Spleen (tissue), 11 donors: ENCODE data around the gene SETBP1. TPM values are rescaled to one million over a fixed set of nuclear protein-coding genes. Genes with fewer than 3 reads are reported as not detected.

Source experiments
- DNase-seq: peaks from one replicate; pipeline ENCODE4 v3.0.0-alpha.2; 2020
- H3K27ac ChIP-seq, 8 donors: fragments of 200-600 bp; sonication (generic) in 7 of 8; 1 replicate in 4 of 8; 2 replicates in 4 of 8; pipeline versions ENCODE4 v1.5.0 to v1.8.0; 2016 to 2021; ENCODE audit warnings: inconsistent platforms in 4 of 8, mild to moderate bottlenecking in 4 of 8, moderate library complexity in 1 of 8
- H3K27me3 ChIP-seq, 7 donors: fragments of 200-600 bp; sonication (generic) in 6 of 7; replicated peaks in 1 of 7; 1 replicate in 4 of 7; 2 replicates in 3 of 7; pipeline versions ENCODE4 v1.5.0 to v1.8.0; 2016 to 2021; ENCODE audit warnings: inconsistent platforms in 3 of 7, mild to moderate bottlenecking in 1 of 7
- H3K36me3 ChIP-seq, 6 donors: fragments of 200-600 bp; sonication (generic) in 5 of 6; 1 replicate in 4 of 6; 2 replicates in 2 of 6; pipeline versions ENCODE4 v1.5.0 to v1.8.0; 2016 to 2021; ENCODE audit warnings: inconsistent platforms in 2 of 6
- H3K4me1 ChIP-seq, 6 donors: fragments of 200-600 bp; sonication (generic) in 5 of 6; 1 replicate in 3 of 6; 2 replicates in 3 of 6; pipeline versions ENCODE4 v1.5.0 to v1.8.0; 2016 to 2021; ENCODE audit warnings: inconsistent platforms in 3 of 6
- H3K4me3 ChIP-seq, 8 donors: fragments of 200-600 bp; sonication (generic) in 7 of 8; 1 replicate in 4 of 8; 2 replicates in 4 of 8; pipeline versions ENCODE4 v1.5.0 to v1.8.0; 2016 to 2021; ENCODE audit warnings: inconsistent platforms in 4 of 8, mild to moderate bottlenecking in 4 of 8, moderate library complexity in 2 of 8
- H3K9me3 ChIP-seq, 8 donors: fragments of 200-600 bp; sonication (generic) in 7 of 8; 1 replicate in 4 of 8; 2 replicates in 4 of 8; pipeline versions ENCODE4 v1.5.0 to v1.8.0; 2016 to 2021; ENCODE audit warnings: inconsistent platforms in 4 of 8
- CTCF ChIP-seq, 11 experiments: fragments of 200-600 bp in 7 of 11; fragments of 450-650 bp in 4 of 11; sonication (generic) in 4 of 11; IDR thresholded peaks in 8 of 11; conservative IDR thresholded peaks in 3 of 11; 1 replicate in 7 of 11; 2 replicates in 4 of 11; pipeline versions ENCODE4 v1.4.0 to v1.8.0; 2016 to 2021; ENCODE audit warnings: antibody characterized with exemption in 11 of 11, inconsistent platforms in 4 of 11, mild to moderate bottlenecking in 1 of 11
- POLR2A ChIP-seq, 3 donors: fragments of 450-650 bp; IDR thresholded peaks; one replicate each; pipeline ENCODE4 v1.5.1; 2017; ENCODE audit warnings: antibody characterized with exemption in 3 of 3, mild to moderate bottlenecking in 1 of 3
- POLR2AphosphoS5 ChIP-seq, 3 donors: sonication (generic); formaldehyde crosslinking; IDR thresholded peaks; one replicate each; pipeline ENCODE4 v1.5.1; 2017; ENCODE audit warnings: antibody characterized with exemption in 3 of 3
- WGBS, 5 donors: extraction: QIAGEN DNeasy Blood & Tissue Kit in 3 of 5; methylation state at CpG; one replicate each; pipeline versions ENCODE4 v1.1.5 to v1.1.7; 2013 to 2018; 5-methylcytosine and 5-hydroxymethylcytosine counted together
- intact Hi-C: fragments of 100-400 bp; cut with DNase I; formaldehyde crosslinking; loops from one replicate; pipeline ENCODE4 v1.15.0; 2023; ENCODE audit warnings: low total_unique reads
- polyA plus RNA-seq, 3 donors: library from polyadenylated mRNA; stranded (reverse); fragments of 200-250 nt; gene quantifications; one replicate each; pipeline ENCODE4 v1.2.1, GENCODE V29; 2013
- total RNA-seq, 7 donors: library from RNA; depleted of rRNA in 3 of 7; stranded (reverse); fragments of >200 nt in 3 of 7; fragmentation: NEBNext Ultra II Directional in 4 of 7; extraction: Animal tissue kit (Norgen Biotek cat#: 25700) in 4 of 7; gene quantifications; one replicate each; pipeline versions ENCODE4 v1.1.0 to v1.2.1, GENCODE V29; 2016 to 2021
- donor health status: healthy with polysubstance abuse.
- donor health status: DM: no; HTN: no; CAD: no; lungs with moderate emphysema.
- donor health status: DM: no; HTN: no; CAD: no.
- donor health status: Bipolar disorder and iron deficiency.
- donor health status: healthy.
- donor health status: DM: no; HTN: no; CAD: no.
- donor health status: DM: yes; HTN: yes; CAD: no.

Gene SETBP1
- total and polyA plus RNA-seq, 10 donors: 2.0 to 50.7 (median 33.1) TPM

GRCh38 chr18:44938720-44939665 is 258.3 kb downstream of the SETBP1 start:
- intact Hi-C loops: no loop called here
- Histone ChIP-seq H3K27ac (no peak overlapping the region), H3K4me1 (peaks cover 0 to 19% (median 6%) of the 10 kb centered on the region in 6 donors), H3K36me3 (no peaks in the 10 kb centered on the region), H3K27me3 (peaks cover 0 to 3% (median 0%) of the 10 kb centered on the region in 7 donors), H3K4me3 (peak overlapping the region in 2 of 8 donors; percentile 16 to 42), H3K9me3 (peaks cover 0 to 1% (median 0%) of the 10 kb centered on the region in 8 donors)
- TF ChIP-seq POLR2AphosphoS5 (IDR thresholded peaks at IDR 0.05) (no peak), POLR2A (IDR thresholded peaks at IDR 0.05) (no peak), CTCF (IDR thresholded peaks at IDR 0.05 in 8 of 11, conservative IDR thresholded peaks at IDR 0.05 in 3 of 11) (no peak)
- 77 to 87% (median 85%) methylated on average over 5 of the region's 5 CpGs for WGBS, 5 donors
- no peak for DNase-seq

DNA sequence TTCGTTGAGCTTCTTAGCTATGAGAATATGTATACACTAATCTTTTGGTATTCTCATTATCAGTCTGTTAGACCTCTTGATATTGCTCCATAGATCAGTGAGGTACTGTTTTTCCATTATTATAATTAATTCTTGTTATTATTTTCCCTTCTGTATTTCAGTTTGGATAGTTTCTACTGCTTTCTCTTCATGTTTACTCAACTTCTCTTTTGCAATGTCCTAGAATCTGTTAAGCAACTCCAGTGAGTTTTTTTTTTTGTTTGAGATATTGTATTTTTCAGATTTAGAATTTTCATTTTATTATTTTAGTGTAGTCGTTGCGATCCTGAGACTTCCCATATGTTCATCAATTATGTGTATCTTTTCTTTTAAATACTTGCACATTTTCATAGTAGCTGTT is 260.8 kb downstream of the SETBP1 start:
- DNase-seq: no peak
- Histone ChIP-seq H3K27ac (peak overlapping the region in 5 of 8 donors; percentile 4 to 69 (median 51)), H3K27me3 (no peaks in the 10 kb centered on the region), H3K4me1 (peaks cover 0 to 19% (median 6%) of the 10 kb centered on the region in 6 donors), H3K4me3 (no peak overlapping the region), H3K9me3 (no peaks in the 10 kb centered on the region), H3K36me3 (no peaks in the 10 kb centered on the region)
- 82 to 90% (median 87%) methylated on average over 3 of the region's 3 CpGs for WGBS, 5 donors
- intact Hi-C loops: no loop called here
- TF ChIP-seq CTCF (IDR thresholded peaks at IDR 0.05 in 8 of 11, conservative IDR thresholded peaks at IDR 0.05 in 3 of 11) (no peak), POLR2A (IDR thresholded peaks at IDR 0.05) (no peak), POLR2AphosphoS5 (IDR thresholded peaks at IDR 0.05) (no peak)

DNA sequence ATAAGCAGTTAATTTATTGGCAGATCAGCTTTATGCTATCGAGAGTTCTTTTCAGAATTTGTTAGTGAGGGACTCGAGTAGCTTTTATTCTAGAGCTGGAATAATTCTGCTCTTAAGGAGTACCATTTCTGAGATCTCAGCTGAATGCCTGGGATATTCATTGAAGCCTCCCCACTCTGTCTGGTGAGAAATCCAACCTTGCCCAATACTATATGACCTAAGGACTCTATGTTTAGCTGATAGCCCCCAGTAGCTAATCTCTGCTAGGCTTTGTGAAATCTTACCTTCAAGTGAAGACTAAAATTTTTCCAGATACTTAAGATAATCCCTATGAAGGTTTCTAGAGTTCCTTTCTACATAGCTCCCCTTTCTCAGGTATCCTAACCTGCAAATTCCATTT is 261.4 kb downstream of the SETBP1 start:
- H3K27ac ChIP-seq: peak overlapping the region in 2 of 8 donors; percentile 60 to 69

More for the DNA sequence above, 261.4 kb downstream of the SETBP1 start:
- H3K9me3 ChIP-seq: no peaks in the 10 kb centered on the region
- intact Hi-C loops: no loop called here
- TF ChIP-seq CTCF (IDR thresholded peaks at IDR 0.05 in 8 of 11, conservative IDR thresholded peaks at IDR 0.05 in 3 of 11) (no peak), POLR2A (IDR thresholded peaks at IDR 0.05) (no peak), POLR2AphosphoS5 (IDR thresholded peaks at IDR 0.05) (no peak)
- DNase-seq: no peak
- no peak overlapping the region for H3K4me3 ChIP-seq
- H3K36me3 ChIP-seq: no peaks in the 10 kb centered on the region
- H3K4me1 ChIP-seq: peaks cover 0 to 19% (median 6%) of the 10 kb centered on the region in 6 donors
- no peaks in the 10 kb centered on the region for H3K27me3 ChIP-seq
- WGBS, 5 donors: 92 to 99% (median 95%) methylated on average over 2 of the region's 2 CpGs
